GM23248 (cell line): Measurements from ENCODE around the gene NHEJ1.

Source experiments
- EZH2 ChIP-seq: fragments of 200-600 bp; sonication (generic); IDR thresholded peaks from 2 replicates; pipeline ENCODE4 v1.6.1; 2018; ENCODE audit warnings: antibody characterized with exemption, mild to moderate bottlenecking; ENCODE audit not compliant: insufficient read depth, poor library complexity, severe bottlenecking
- EZH2phosphoT487 ChIP-seq: fragments of 200-600 bp; sonication (generic); IDR thresholded peaks from 2 replicates; pipeline ENCODE4 v1.6.1; 2018; ENCODE audit warnings: antibody characterized with exemption, moderate library complexity, mild to moderate bottlenecking, low read depth; ENCODE audit not compliant: insufficient read depth

DNA sequence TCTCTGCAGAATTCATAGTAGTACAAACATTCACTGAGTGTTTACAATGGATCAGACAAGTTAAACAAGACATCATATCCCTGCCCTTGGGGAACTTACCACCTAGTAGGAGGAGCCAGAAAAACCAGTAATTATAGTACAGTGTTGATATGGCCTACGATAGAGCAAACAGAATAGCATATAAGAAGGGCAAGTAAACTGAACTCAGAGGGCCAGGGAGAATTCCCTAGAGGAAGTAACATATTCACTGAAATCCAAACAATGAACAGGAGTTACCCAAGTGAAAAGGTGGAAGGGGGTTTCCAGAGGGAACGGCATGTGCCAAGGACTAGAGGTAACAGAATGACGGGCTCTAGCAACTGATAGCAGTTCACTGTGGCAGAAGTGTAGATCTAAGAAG is 34.1 kb downstream of the NHEJ1 start:
- TF ChIP-seq EZH2phosphoT487 (no peak), EZH2 (no peak)
